Hematopoietic multipotent progenitor cell (in vitro differentiated cells): Measurements from ENCODE around the gene AUTS2. TPM values are rescaled to one million over a fixed set of nuclear protein-coding genes. Genes with fewer than 3 reads are reported as not detected.

Source experiments
- DNase-seq, 3 donors: peaks; one replicate each; pipeline ENCODE4 v3.0.0-alpha.2; 2011 to 2015; ENCODE audit warnings: low read depth in 2 of 3, low spot score in 2 of 3
- total RNA-seq: library from RNA; depleted of rRNA; stranded (reverse); fragments of >200 nt; gene quantifications from one replicate; pipeline ENCODE4 v1.2.3, GENCODE V29; 2012

The AUTS2 gene
- total RNA-seq, 1 donor, result 14.8 TPM

GRCh38 chr7:70619659-70620058, 1021.4 kb downstream of the AUTS2 start:
- DNase-seq, result no peak

- no peak for DNase-seq
Observed at GRCh38 chr7:70620333-70621055, 1022.2 kb downstream of the AUTS2 start.

GRCh38 chr7:70621954-70622600, 1023.8 kb downstream of the AUTS2 start:
- no peak for DNase-seq

GRCh38 chr7:70622936-70623335, 1024.7 kb downstream of the AUTS2 start:
- DNase-seq, result no peak

- no peak for DNase-seq
Observed at GRCh38 chr7:70624500-70625103, 1026.3 kb downstream of the AUTS2 start.

GRCh38 chr7:70627461-70627860, 1029.2 kb downstream of the AUTS2 start:
- DNase-seq, result no peak

GRCh38 chr7:70630440-70630817, 1032.2 kb downstream of the AUTS2 start:
- DNase-seq, result no peak

- DNase-seq, result no peak
Observed at GRCh38 chr7:70630818-70631457, 1032.7 kb downstream of the AUTS2 start.

- DNase-seq, result no peak
Observed at GRCh38 chr7:70631718-70632117, 1033.4 kb downstream of the AUTS2 start.

GRCh38 chr7:70632400-70632799, 1034.1 kb downstream of the AUTS2 start:
- no peak for DNase-seq

- no peak for DNase-seq
Observed at GRCh38 chr7:70634071-70634470, 1035.8 kb downstream of the AUTS2 start.

GRCh38 chr7:70634610-70635068, 1036.4 kb downstream of the AUTS2 start:
- no peak for DNase-seq

GRCh38 chr7:70635633-70636032, 1037.4 kb downstream of the AUTS2 start:
- DNase-seq, result no peak

GRCh38 chr7:70636169-70636568, 1037.9 kb downstream of the AUTS2 start:
- DNase-seq, result no peak

- DNase-seq, result no peak
Observed at GRCh38 chr7:70637726-70638125, 1039.5 kb downstream of the AUTS2 start.

GRCh38 chr7:70638158-70639107, 1040.2 kb downstream of the AUTS2 start:
- DNase-seq, result no peak

GRCh38 chr7:70640266-70640833, 1042.1 kb downstream of the AUTS2 start:
- DNase-seq, result no peak

GRCh38 chr7:70641882-70642281, 1043.6 kb downstream of the AUTS2 start:
- DNase-seq, result no peak

GRCh38 chr7:70645279-70645678, 1047.0 kb downstream of the AUTS2 start:
- DNase-seq, result no peak

- no peak for DNase-seq
Observed at GRCh38 chr7:70645876-70646351, 1047.6 kb downstream of the AUTS2 start.
